Stimulated activated CD8-positive, alpha-beta memory T cell treated with anti-CD3 and anti-CD28 coated beads, Interleukin-2, amount 100 ng/mL, for 48 hours (primary cell): ENCODE results near the gene DOLPP1.

ENCODE experiments used
- DNase-seq, 2 donors: peaks; one replicate each; pipeline ENCODE4 v3.0.0-alpha.2; 2020; ENCODE audit warnings: low read depth in 2 of 2

DOLPP1 gene

DNA sequence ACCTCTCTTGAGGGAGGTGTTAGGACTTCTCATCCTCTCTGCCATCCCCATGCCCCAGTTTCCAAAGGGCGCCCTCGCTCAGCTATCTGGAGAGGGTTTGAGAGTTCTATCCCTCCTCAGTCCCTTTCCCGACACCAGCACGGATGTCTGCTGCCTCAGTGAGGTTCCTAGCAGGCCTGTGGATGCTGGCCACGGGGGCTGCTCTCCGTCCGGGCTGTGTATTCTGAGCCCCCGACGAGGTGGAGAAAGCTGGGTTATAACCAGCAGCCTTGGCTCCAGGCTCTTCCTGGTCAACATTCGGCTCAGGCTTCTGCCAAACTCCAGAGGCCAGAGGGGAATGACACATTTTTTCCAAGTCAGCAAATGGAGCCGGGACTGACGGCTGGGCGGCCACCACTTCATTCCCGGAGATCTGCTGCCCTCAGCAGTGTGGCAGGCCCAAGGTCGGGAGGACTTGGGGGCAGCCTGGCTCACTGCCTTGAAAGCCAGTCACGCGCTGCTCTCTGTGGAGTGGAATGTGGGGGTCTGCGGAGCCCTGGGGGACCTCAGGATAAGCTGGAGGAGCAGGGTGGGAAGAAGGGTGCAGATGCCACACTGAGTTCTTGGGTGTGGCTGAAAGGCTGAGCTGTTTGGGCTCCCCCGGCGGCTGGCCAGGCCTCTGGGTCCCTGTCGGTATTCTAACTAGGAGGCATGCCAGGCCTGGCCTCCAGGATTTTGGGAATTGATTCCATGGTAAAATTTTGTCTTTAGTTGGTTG is 57.7 kb downstream of the DOLPP1 start:
- DNase-seq: no peak

DNA sequence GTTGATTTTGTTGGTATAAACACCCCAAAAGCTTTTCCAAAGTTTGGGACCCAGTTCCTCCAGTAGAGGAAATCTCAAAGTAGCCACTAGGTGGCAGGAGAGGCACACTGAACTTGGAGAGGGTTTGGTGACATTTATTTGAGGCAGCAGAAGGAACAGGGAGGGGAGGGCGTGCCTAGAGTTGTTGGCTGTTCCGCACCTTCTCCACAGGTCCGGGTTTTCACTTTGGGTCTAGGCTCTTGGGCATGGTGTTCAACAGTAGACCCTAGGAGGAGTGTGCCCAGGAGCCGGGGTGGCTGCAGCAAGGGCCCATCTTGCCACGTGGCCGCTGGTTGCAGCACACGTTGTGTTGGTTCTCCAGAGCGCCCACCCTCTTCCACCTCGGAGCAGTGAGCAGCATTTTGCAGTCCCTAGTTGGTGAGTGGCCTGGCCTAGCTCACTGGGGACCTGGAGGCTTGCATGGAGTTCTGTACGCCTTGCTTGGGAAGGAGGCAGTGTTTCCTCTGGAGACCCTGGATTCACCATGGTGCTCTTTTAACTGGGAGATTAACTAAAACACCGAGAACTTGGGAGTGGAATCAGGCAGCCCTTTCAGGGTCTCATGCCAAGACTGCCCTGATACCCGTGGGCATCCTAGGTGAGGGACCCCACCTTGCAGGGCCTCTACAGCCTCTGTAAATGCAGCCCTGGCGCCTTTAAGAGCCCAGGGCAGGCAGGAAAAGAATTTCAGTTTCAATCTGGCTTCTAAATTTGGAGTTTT is 58.5 kb downstream of the DOLPP1 start:
- peak in 1 of 2 donors; percentile 54 for DNase-seq

- peak; percentile 66 to 70 for DNase-seq
These were observed 59.1 kb downstream of the DOLPP1 start for GRCh38 chr9:129139993-129140396.
